Esophagus muscularis mucosa (tissue), 4 donors: ENCODE data around the gene ANP32B. TPM values are rescaled to one million over a fixed set of nuclear protein-coding genes. Genes with fewer than 3 reads are reported as not detected.

ENCODE experiments used
- DNase-seq: peaks from one replicate; pipeline ENCODE4 v3.0.0-alpha.2; 2017; ENCODE audit errors: extremely low spot score
- H3K27ac ChIP-seq, 4 donors: fragments of 200-600 bp; sonication (generic); replicated peaks in 1 of 4; 1 replicate in 3 of 4; 2 replicates in 1 of 4; pipeline ENCODE4 v1.5.1; 2016 to 2019; ENCODE audit warnings: mild to moderate bottlenecking in 1 of 4
- H3K27me3 ChIP-seq, 4 donors: fragments of 200-600 bp; sonication (generic); one replicate each; pipeline versions ENCODE4 v1.5.1 to v1.6.0; 2016 to 2019
- H3K36me3 ChIP-seq, 4 donors: fragments of 200-600 bp; sonication (generic); one replicate each; pipeline ENCODE4 v1.5.1; 2016 to 2019
- H3K4me1 ChIP-seq, 4 donors: fragments of 200-600 bp; sonication (generic); one replicate each; pipeline ENCODE4 v1.5.1; 2016 to 2019
- H3K4me3 ChIP-seq, 4 donors: fragments of 200-600 bp; sonication (generic); 1 replicate in 2 of 4; 2 replicates in 2 of 4; pipeline ENCODE4 v1.5.1; 2016 to 2019; ENCODE audit warnings: mild to moderate bottlenecking in 4 of 4, moderate library complexity in 1 of 4
- H3K9me3 ChIP-seq, 4 donors: fragments of 200-600 bp; sonication (generic); 1 replicate in 3 of 4; 2 replicates in 1 of 4; pipeline ENCODE4 v1.5.1; 2016 to 2019
- CTCF ChIP-seq, 3 experiments: fragments of 200-600 bp in 2 of 3; fragments of 450-650 bp in 1 of 3; sonication (generic) in 2 of 3; IDR thresholded peaks; one replicate each; pipeline ENCODE4 v1.5.1; 2017 to 2019; ENCODE audit warnings: antibody characterized with exemption in 3 of 3, mild to moderate bottlenecking in 2 of 3, moderate library complexity in 1 of 3
- EP300 ChIP-seq: sonication (generic); formaldehyde crosslinking; IDR thresholded peaks from one replicate; pipeline ENCODE4 v1.6.1; 2017; ENCODE audit warnings: antibody characterized with exemption
- POLR2A ChIP-seq: fragments of 450-650 bp; IDR thresholded peaks from one replicate; pipeline ENCODE4 v1.6.1; 2017; ENCODE audit warnings: antibody characterized with exemption, moderate library complexity, mild to moderate bottlenecking, low read depth
- POLR2AphosphoS5 ChIP-seq, 2 donors: sonication (generic); formaldehyde crosslinking; IDR thresholded peaks; one replicate each; pipeline ENCODE4 v1.6.1; 2017; ENCODE audit warnings: antibody characterized with exemption in 2 of 2
- WGBS: methylation state at CpG from one replicate; pipeline ENCODE4 v1.1.5; 2018; 5-methylcytosine and 5-hydroxymethylcytosine counted together
- intact Hi-C: fragments of 100-400 bp; cut with DNase I; formaldehyde crosslinking; loops from one replicate; pipeline ENCODE4 v1.15.1; 2023
- total RNA-seq, 4 donors: library from RNA; depleted of rRNA; stranded (reverse); fragments of >200 nt; gene quantifications; one replicate each; pipeline versions ENCODE4 v1.1.0 to v1.2.1, GENCODE V29; 2016

Gene ANP32B
- total RNA-seq, 4 donors from 2014 or later = 30.2 to 52.7 (median 39.9) TPM

DNA sequence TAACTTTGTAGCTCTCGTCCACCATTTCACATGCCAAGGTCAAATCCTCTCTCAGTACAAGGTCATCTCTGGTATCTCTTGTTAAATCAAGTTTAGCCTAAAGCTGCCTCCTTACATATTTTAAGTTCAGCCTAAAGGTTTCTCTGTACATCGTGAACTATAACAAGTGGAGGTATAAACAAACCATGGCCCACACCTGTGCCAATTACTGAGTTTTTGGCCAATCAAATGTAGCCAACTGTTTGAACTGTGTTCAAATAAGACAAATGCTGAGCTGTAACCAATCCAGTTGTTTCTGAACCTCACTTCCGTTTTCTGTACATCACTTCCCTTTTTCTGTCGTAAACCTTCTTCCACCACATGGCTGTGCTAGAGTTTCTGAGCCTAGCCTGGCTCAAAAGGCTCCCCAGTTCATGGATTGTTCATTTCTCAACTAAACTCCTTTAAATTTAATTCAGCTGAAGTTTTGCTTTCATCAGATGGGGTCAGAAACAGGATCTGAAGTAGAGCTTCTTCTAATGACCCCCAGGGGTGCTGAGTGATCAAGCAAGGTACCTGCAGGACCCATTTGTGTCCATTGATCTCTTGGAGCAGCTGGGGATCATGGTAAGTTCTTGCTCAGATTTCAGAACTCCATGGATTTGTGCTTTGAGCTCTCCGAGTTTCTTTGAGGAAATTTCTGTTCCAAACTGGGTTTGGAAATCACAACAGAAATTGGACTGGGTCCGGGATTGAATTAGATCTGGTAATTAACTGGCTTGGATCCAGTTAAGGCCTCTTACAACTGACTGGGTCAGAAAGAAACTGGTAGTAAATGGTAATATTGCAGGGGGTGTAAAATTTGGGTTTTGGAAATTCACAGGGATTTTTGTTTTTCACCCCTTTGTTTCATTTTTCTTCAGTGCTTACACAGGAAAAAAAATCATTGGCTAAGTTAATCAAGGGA is 62.4 kb downstream of the ANP32B start:
- no peak overlapping the region for H3K4me3 ChIP-seq
- intact Hi-C loops = no loop called here
- 75% methylated on average over 6 of the region's 6 CpGs for WGBS
- H3K9me3 ChIP-seq = no peaks in the 10 kb centered on the region
- TF ChIP-seq EP300 (no peak), CTCF (IDR thresholded peaks at IDR 0.05) (no peak), POLR2AphosphoS5 (IDR thresholded peaks at IDR 0.05) (no peak), POLR2A (no peak)
- H3K27ac ChIP-seq = no peak overlapping the region
- no peaks in the 10 kb centered on the region for H3K4me1 ChIP-seq
- H3K36me3 ChIP-seq = no peaks in the 10 kb centered on the region
- DNase-seq = no peak
- H3K27me3 ChIP-seq = peaks cover 0 to 7% (median 0%) of the 10 kb centered on the region in 4 donors

DNA sequence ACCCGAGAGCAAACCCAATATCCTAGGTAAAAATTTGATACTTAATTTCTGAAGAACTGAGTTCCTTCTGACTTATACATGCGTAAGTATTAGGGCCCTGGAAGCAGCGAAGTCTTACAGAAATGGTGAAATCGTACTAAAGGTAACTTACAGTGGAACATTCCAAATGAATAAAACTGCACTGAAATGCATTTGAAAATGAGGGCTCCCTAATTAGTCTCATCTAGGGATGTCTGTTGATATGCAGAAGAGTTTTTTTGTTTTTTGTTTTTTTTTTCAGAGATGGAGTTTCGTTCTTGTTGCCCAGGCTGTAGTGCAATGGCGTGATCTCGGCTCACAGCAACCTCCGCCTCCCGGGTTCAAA is 63.0 kb downstream of the ANP32B start:
- TF ChIP-seq EP300 (no peak), POLR2AphosphoS5 (IDR thresholded peaks at IDR 0.05) (no peak), CTCF (IDR thresholded peaks at IDR 0.05) (no peak), POLR2A (no peak)
- intact Hi-C loops = no loop called here
- Histone ChIP-seq H3K27me3 (peaks cover 0 to 7% (median 0%) of the 10 kb centered on the region in 4 donors), H3K4me1 (no peaks in the 10 kb centered on the region), H3K9me3 (no peaks in the 10 kb centered on the region), H3K4me3 (no peak overlapping the region), H3K36me3 (no peaks in the 10 kb centered on the region), H3K27ac (no peak overlapping the region)
- WGBS = 89% methylated on average over 7 of the region's 9 CpGs
- no peak for DNase-seq

GRCh38 chr9:98047002-98047401 is 63.9 kb downstream of the ANP32B start:
- WGBS = 78% methylated on average over 5 of the region's 5 CpGs
- TF ChIP-seq POLR2A = no peak
- no peak for TF ChIP-seq CTCF (IDR thresholded peaks at IDR 0.05)
- TF ChIP-seq EP300 = no peak
- no peak for TF ChIP-seq POLR2AphosphoS5 (IDR thresholded peaks at IDR 0.05)
- H3K9me3 ChIP-seq = no peaks in the 10 kb centered on the region
- no peak for DNase-seq
- peaks cover 0 to under 1% (median 0%) of the 10 kb centered on the region in 4 donors for H3K27me3 ChIP-seq
- H3K36me3 ChIP-seq = no peaks in the 10 kb centered on the region
- H3K27ac ChIP-seq = no peak overlapping the region
- no peaks in the 10 kb centered on the region for H3K4me1 ChIP-seq
- intact Hi-C loops = no loop called here
- no peak overlapping the region for H3K4me3 ChIP-seq

DNA sequence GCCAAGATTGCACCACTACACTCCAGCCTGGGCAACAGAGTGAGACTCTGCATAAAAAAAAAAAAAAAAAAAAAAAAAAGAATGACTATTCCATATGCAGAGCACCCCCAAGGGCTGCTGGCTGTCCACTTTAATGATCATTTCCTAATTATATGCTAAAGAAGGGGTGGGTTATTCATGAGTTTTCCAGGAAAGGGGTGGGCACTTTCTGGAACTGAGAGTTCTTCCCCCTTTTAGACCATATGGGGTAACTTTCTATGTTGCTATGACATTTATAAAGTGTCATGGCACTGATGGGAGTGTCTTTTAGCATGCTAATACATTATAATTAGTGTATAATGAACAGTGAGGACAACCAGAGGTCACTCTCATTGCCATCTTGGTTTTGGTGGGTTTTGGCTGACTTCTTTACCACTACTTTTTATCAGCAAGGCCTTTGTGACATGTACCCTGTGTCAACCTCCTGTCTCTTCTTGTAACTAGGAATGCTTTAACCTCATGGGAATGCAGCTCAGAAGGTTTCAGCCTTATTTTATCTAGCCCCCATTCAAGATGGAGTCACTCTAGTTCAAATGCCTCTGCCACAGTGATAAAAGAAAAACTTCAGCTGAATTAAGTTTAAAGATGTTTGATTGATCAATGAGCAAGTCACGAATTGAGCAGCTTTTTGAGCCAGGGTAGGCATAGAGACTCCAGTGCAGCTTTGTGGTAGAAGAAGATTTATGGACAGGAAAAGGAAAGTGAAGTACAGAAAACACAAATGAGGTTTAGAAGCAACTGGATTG is 66.3 kb downstream of the ANP32B start:
- H3K36me3 ChIP-seq = no peaks in the 10 kb centered on the region
- no peaks in the 10 kb centered on the region for H3K27me3 ChIP-seq
- no peak for TF ChIP-seq CTCF (IDR thresholded peaks at IDR 0.05)
- no peak for TF ChIP-seq EP300
- no peak for TF ChIP-seq POLR2AphosphoS5 (IDR thresholded peaks at IDR 0.05)
- TF ChIP-seq POLR2A = no peak
- no peaks in the 10 kb centered on the region for H3K9me3 ChIP-seq
- H3K4me1 ChIP-seq = no peaks in the 10 kb centered on the region
- no peak for DNase-seq
- intact Hi-C loops = no loop called here
- no peak overlapping the region for H3K4me3 ChIP-seq
- no peak overlapping the region for H3K27ac ChIP-seq
- WGBS = 73% methylated on average over 1 of the region's 1 CpG
